Hepatocyte (in vitro differentiated cells): ENCODE results near the gene CUBN. TPM values are rescaled to one million over a fixed set of nuclear protein-coding genes. Genes with fewer than 3 reads are reported as not detected.

Experiments used
- DNase-seq: peaks from one replicate; pipeline ENCODE4 v3.0.0-alpha.2; 2016; ENCODE audit warnings: low spot score
- H2AFZ ChIP-seq: fragments of 200-600 bp; sonication (generic); 2 replicates; pipeline ENCODE4 v1.6.0; 2016; ENCODE audit warnings: antibody characterized with exemption, mild to moderate bottlenecking
- H3K27ac ChIP-seq: fragments of 200-600 bp; sonication (generic); 2 replicates; pipeline ENCODE4 v1.5.1; 2016; ENCODE audit warnings: mild to moderate bottlenecking
- H3K27me3 ChIP-seq: fragments of 200-600 bp; sonication (generic); 2 replicates; pipeline ENCODE4 v1.6.1; 2016
- H3K36me3 ChIP-seq: fragments of 200-600 bp; sonication (generic); replicated peaks from 2 replicates; pipeline ENCODE4 v1.5.1; 2016; ENCODE audit warnings: low read depth; ENCODE audit not compliant: insufficient read depth
- H3K4me1 ChIP-seq: fragments of 200-600 bp; sonication (generic); 2 replicates; pipeline ENCODE4 v1.5.1; 2016; ENCODE audit warnings: mild to moderate bottlenecking, moderate library complexity; ENCODE audit not compliant: insufficient read depth
- H3K4me2 ChIP-seq: fragments of 200-600 bp; sonication (generic); 2 replicates; pipeline ENCODE4 v1.6.0; 2016
- H3K4me3 ChIP-seq: fragments of 200-600 bp; sonication (generic); 2 replicates; pipeline ENCODE4 v1.5.1; 2016; ENCODE audit warnings: mild to moderate bottlenecking
- H3K79me2 ChIP-seq: fragments of 200-600 bp; sonication (generic); 2 replicates; pipeline ENCODE4 v1.6.0; 2017; ENCODE audit warnings: mild to moderate bottlenecking
- H3K9me2 ChIP-seq: fragments of 200-600 bp; sonication (generic); replicated peaks from 2 replicates; pipeline ENCODE4 v1.6.0; 2017; ENCODE audit warnings: mild to moderate bottlenecking; ENCODE audit not compliant: insufficient read depth
- H3K9me3 ChIP-seq: fragments of 200-600 bp; sonication (generic); 2 replicates; pipeline ENCODE4 v1.5.1; 2016; ENCODE audit warnings: low read depth, mild to moderate bottlenecking
- H4K20me1 ChIP-seq: fragments of 200-600 bp; sonication (generic); 2 replicates; pipeline ENCODE4 v1.6.0; 2016; ENCODE audit warnings: mild to moderate bottlenecking; ENCODE audit not compliant: insufficient read depth, poor library complexity, severe bottlenecking
- CTCF ChIP-seq: fragments of 200-600 bp; sonication (generic); IDR thresholded peaks from 2 replicates; pipeline ENCODE4 v1.5.1; 2016; ENCODE audit warnings: antibody characterized with exemption, mild to moderate bottlenecking; ENCODE audit not compliant: poor library complexity
- EZH2 ChIP-seq: fragments of 200-600 bp; sonication (generic); IDR thresholded peaks from 2 replicates; pipeline ENCODE4 v1.6.1; 2016; ENCODE audit warnings: antibody characterized with exemption, mild to moderate bottlenecking, borderline replicate concordance
- EZH2phosphoT487 ChIP-seq: fragments of 200-600 bp; sonication (generic); IDR thresholded peaks from one replicate; pipeline ENCODE4 v1.6.1; 2018; ENCODE audit warnings: antibody characterized with exemption, mild to moderate bottlenecking, low read depth, moderate library complexity; ENCODE audit not compliant: unreplicated experiment, severe bottlenecking
- WGBS: methylation state at CpG from one replicate; pipeline ENCODE4 v1.1.6; 2016; ENCODE audit warnings: low lambda C conversion rate; ENCODE audit errors: missing lambda C conversion rate; 5-methylcytosine and 5-hydroxymethylcytosine counted together
- polyA plus RNA-seq: library from polyadenylated mRNA; unstranded; fragments of >200 nt; fragmentation: Nextera tagmentation; extraction: Ambion mirVana; gene quantifications from 2 replicates; pipeline ENCODE4 v1.2.1, GENCODE V29; 2016
- total RNA-seq: library from RNA; depleted of rRNA; stranded (reverse); fragments of >200 nt; gene quantifications from 2 replicates; pipeline ENCODE4 v1.2.3, GENCODE V29; 2014

Gene CUBN
- total and polyA plus RNA-seq, 2 experiments from 2014 or later: 2.0 to 10.6 TPM

GRCh38 chr10:16820421-16820820, 309.2 kb downstream of the CUBN start:
- Histone ChIP-seq H3K79me2 (peaks cover 9% of the 10 kb centered on the region), H3K36me3 (no peaks in the 10 kb centered on the region), H3K9me2 (no peaks in the 10 kb centered on the region), H3K27ac (no peak overlapping the region), H4K20me1 (no peaks in the 10 kb centered on the region), H3K4me1 (no peaks in the 10 kb centered on the region), H3K4me2 (no peak overlapping the region), H2AFZ (no peak overlapping the region), H3K27me3 (no peaks in the 10 kb centered on the region), H3K4me3 (no peak overlapping the region), H3K9me3 (no peaks in the 10 kb centered on the region)
- no peak for TF ChIP-seq CTCF
- no peak for DNase-seq
- 91% methylated on average over 5 of the region's 5 CpGs for WGBS

GRCh38 chr10:16820018-16820417, 309.6 kb downstream of the CUBN start:
- H3K9me3 ChIP-seq: no peaks in the 10 kb centered on the region
- no peak overlapping the region for H3K4me2 ChIP-seq
- no peaks in the 10 kb centered on the region for H4K20me1 ChIP-seq
- no peaks in the 10 kb centered on the region for H3K27me3 ChIP-seq
- no peak for DNase-seq
- H3K4me1 ChIP-seq: no peaks in the 10 kb centered on the region
- H3K27ac ChIP-seq: no peak overlapping the region
- H3K4me3 ChIP-seq: no peak overlapping the region
- TF ChIP-seq EZH2: no peak
- TF ChIP-seq EZH2phosphoT487: no peak
- TF ChIP-seq CTCF: no peak
- H2AFZ ChIP-seq: no peak overlapping the region
- no peaks in the 10 kb centered on the region for H3K36me3 ChIP-seq
- peaks cover 13% of the 10 kb centered on the region for H3K79me2 ChIP-seq
- no peaks in the 10 kb centered on the region for H3K9me2 ChIP-seq
- 81% methylated on average over 1 of the region's 1 CpG for WGBS

GRCh38 chr10:16819436-16819835, 310.2 kb downstream of the CUBN start:
- Histone ChIP-seq H3K4me1 (no peaks in the 10 kb centered on the region), H3K27ac (no peak overlapping the region)

More at GRCh38 chr10:16819436-16819835, 310.2 kb downstream of the CUBN start:
- peaks cover 13% of the 10 kb centered on the region for H3K79me2 ChIP-seq
- no peak overlapping the region for H3K4me3 ChIP-seq
- H3K9me3 ChIP-seq: no peaks in the 10 kb centered on the region
- DNase-seq: no peak
- H2AFZ ChIP-seq: no peak overlapping the region
- no peaks in the 10 kb centered on the region for H3K9me2 ChIP-seq
- H3K27me3 ChIP-seq: no peaks in the 10 kb centered on the region
- no peaks in the 10 kb centered on the region for H4K20me1 ChIP-seq
- 33% methylated on average over 3 of the region's 3 CpGs for WGBS
- no peak overlapping the region for H3K4me2 ChIP-seq
- TF ChIP-seq EZH2: no peak
- no peak for TF ChIP-seq CTCF
- TF ChIP-seq EZH2phosphoT487: no peak
- no peaks in the 10 kb centered on the region for H3K36me3 ChIP-seq
